CD14-positive monocyte (primary cell): Measurements from ENCODE around the gene IL1RL1. TPM values are rescaled to one million over a fixed set of nuclear protein-coding genes. Genes with fewer than 3 reads are reported as not detected.

Experiments
- DNase-seq, 3 donors: peaks; one replicate each; pipeline ENCODE4 v3.0.0-alpha.2; 2011 to 2022
- H2AFZ ChIP-seq: 2 replicates; pipeline ENCODE4 v1.6.0; 2012; ENCODE audit warnings: mild to moderate bottlenecking, low read depth, low read length, inconsistent platforms; ENCODE audit not compliant: insufficient read depth, poor library complexity, severe bottlenecking
- H3K27ac ChIP-seq, 2 donors: 1 replicate in 1 of 2; 2 replicates in 1 of 2; pipeline ENCODE4 v1.5.1; 2012 to 2013; ENCODE audit warnings: low read length in 2 of 2, control low read depth in 1 of 2, inconsistent platforms in 1 of 2, low read depth in 1 of 2, mild to moderate bottlenecking in 1 of 2
- H3K27me3 ChIP-seq, 2 donors: one replicate each; pipeline versions ENCODE4 v1.6.0 to v1.6.1; 2011 to 2013; ENCODE audit warnings: low read length in 2 of 2; ENCODE audit not compliant: control insufficient read depth in 2 of 2, insufficient read depth in 2 of 2
- H3K36me3 ChIP-seq, 2 donors: replicated peaks in 1 of 2; 1 replicate in 1 of 2; 2 replicates in 1 of 2; pipeline versions ENCODE4 v1.5.1 to v1.6.1; 2012 to 2013; ENCODE audit warnings: low read length in 2 of 2, control low read depth in 1 of 2, inconsistent platforms in 1 of 2, mild to moderate bottlenecking in 1 of 2; ENCODE audit not compliant: insufficient read depth in 2 of 2, control insufficient read depth in 1 of 2
- H3K4me1 ChIP-seq, 2 donors: 1 replicate in 1 of 2; 2 replicates in 1 of 2; pipeline versions ENCODE4 v1.5.1 to v1.6.1; 2012 to 2013; ENCODE audit warnings: low read length in 2 of 2, control low read depth in 1 of 2, inconsistent platforms in 1 of 2, mild to moderate bottlenecking in 1 of 2, moderate library complexity in 1 of 2; ENCODE audit not compliant: insufficient read depth in 2 of 2, control insufficient read depth in 1 of 2
- H3K4me2 ChIP-seq: replicated peaks from 2 replicates; pipeline ENCODE3; 2012; ENCODE audit warnings: low read length, moderate library complexity, mild to moderate bottlenecking; ENCODE audit not compliant: poor library complexity, severe bottlenecking; ENCODE audit errors: extremely low read depth
- H3K4me3 ChIP-seq, 3 experiments: fragments of 200-600 bp in 1 of 3; sonication (generic) in 1 of 3; replicated peaks in 1 of 3; 1 replicate in 2 of 3; 2 replicates in 1 of 3; pipeline ENCODE4 v1.5.1; 2011 to 2013; ENCODE audit warnings: low read length in 3 of 3, mild to moderate bottlenecking in 3 of 3, control low read depth in 2 of 3, low read depth in 2 of 3, inconsistent platforms in 1 of 3, moderate library complexity in 1 of 3
- H3K79me2 ChIP-seq: 2 replicates; pipeline ENCODE4 v1.6.0; 2012; ENCODE audit warnings: mild to moderate bottlenecking, control low read depth, inconsistent platforms, low read length, moderate library complexity; ENCODE audit not compliant: insufficient read depth
- H3K9ac ChIP-seq: 2 replicates; pipeline ENCODE4 v1.6.0; 2017; ENCODE audit warnings: low read length, mild to moderate bottlenecking; ENCODE audit not compliant: insufficient read depth, poor library complexity, severe bottlenecking
- H3K9me3 ChIP-seq, 2 donors: replicated peaks in 1 of 2; 1 replicate in 1 of 2; 2 replicates in 1 of 2; pipeline versions ENCODE4 v1.5.1 to v1.6.1; 2012 to 2013; ENCODE audit warnings: low read length in 2 of 2, control low read depth in 1 of 2; ENCODE audit not compliant: control insufficient read depth in 1 of 2, insufficient read depth in 1 of 2
- H4K20me1 ChIP-seq: 2 replicates; pipeline ENCODE4 v1.6.0; 2012; ENCODE audit warnings: mild to moderate bottlenecking, low read length, control low read depth, moderate library complexity; ENCODE audit not compliant: insufficient read depth
- H3K27ac Mint-ChIP-seq, 7 donors: one replicate each; pipeline ENCODE4 v1.8.0; 2020; ENCODE audit warnings: mild to moderate bottlenecking in 7 of 7, mixed read lengths in 7 of 7, moderate library complexity in 6 of 7, inconsistent platforms in 2 of 7
- H3K27me3 Mint-ChIP-seq, 3 donors: one replicate each; pipeline ENCODE4 v1.8.0; 2021 to 2022; ENCODE audit warnings: low read depth in 3 of 3, mild to moderate bottlenecking in 3 of 3, mixed read lengths in 3 of 3, moderate library complexity in 3 of 3, inconsistent platforms in 1 of 3
- H3K36me3 Mint-ChIP-seq, 2 donors: one replicate each; pipeline ENCODE4 v1.8.0; 2020; ENCODE audit warnings: mixed read lengths in 2 of 2, inconsistent platforms in 1 of 2, mild to moderate bottlenecking in 1 of 2
- H3K4me1 Mint-ChIP-seq: one replicate; pipeline ENCODE4 v1.8.0; 2020; ENCODE audit warnings: mild to moderate bottlenecking, mixed read lengths
- H3K4me3 Mint-ChIP-seq, 2 donors: one replicate each; pipeline ENCODE4 v1.8.0; 2020; ENCODE audit warnings: mild to moderate bottlenecking in 2 of 2, mixed read lengths in 2 of 2, moderate library complexity in 1 of 2
- H3K9me3 Mint-ChIP-seq, 7 donors: one replicate each; pipeline ENCODE4 v1.8.0; 2020 to 2022; ENCODE audit warnings: mixed read lengths in 7 of 7, mild to moderate bottlenecking in 6 of 7, moderate library complexity in 6 of 7, inconsistent platforms in 2 of 7
- CTCF ChIP-seq: fragments of 200-600 bp; IDR thresholded peaks from one replicate; pipeline ENCODE4 v1.8.0; 2022; ENCODE audit warnings: antibody characterized with exemption, mild to moderate bottlenecking
- WGBS: methylation state at CpG from one replicate; pipeline ENCODE4 v1.1.5; 2013; ENCODE audit warnings: missing lambda C conversion rate; ENCODE audit not compliant: insufficient coverage; 5-methylcytosine and 5-hydroxymethylcytosine counted together
- intact Hi-C, 2 donors: fragments of 100-400 bp; cut with micrococcal nuclease; formaldehyde crosslinking; loops; one replicate each; pipeline versions ENCODE4 v1.15.0 to v1.15.1; 2023
- polyA plus RNA-seq, 3 donors: library from polyadenylated mRNA; depleted of rRNA in 1 of 3; unstranded in 2 of 3; stranded (reverse) in 1 of 3; fragments of 300-500 nt in 2 of 3; fragments of >200 nt in 1 of 3; fragmentation: Illumina TruSeq in 2 of 3; gene quantifications; 1 replicate in 2 of 3; 2 replicates in 1 of 3; pipeline ENCODE4 v1.2.3, GENCODE V29; 2012 to 2021

IL1RL1 gene
- polyA plus RNA-seq, 3 donors = not detected

- H3K4me3 Mint-ChIP-seq = no peak overlapping the region
- intact Hi-C loops = no loop called here
- Histone ChIP-seq H3K27ac (no peak overlapping the region), H3K4me1 (no peaks in the 10 kb centered on the region), H4K20me1 (no peaks in the 10 kb centered on the region), H3K4me2 (no peak overlapping the region), H3K9ac (no peak overlapping the region), H3K79me2 (no peaks in the 10 kb centered on the region), H3K27me3 (no peaks in the 10 kb centered on the region), H3K9me3 (peaks cover 9 to 17% of the 10 kb centered on the region in 2 donors), H2AFZ (no peak overlapping the region), H3K36me3 (no peaks in the 10 kb centered on the region), H3K4me3 (no peak overlapping the region)
- no peaks in the 10 kb centered on the region for H3K4me1 Mint-ChIP-seq
- no peak overlapping the region for H3K27ac Mint-ChIP-seq
- DNase-seq = no peak
- TF ChIP-seq CTCF = no peak
- peaks cover 0 to 7% (median 6%) of the 10 kb centered on the region in 3 donors for H3K27me3 Mint-ChIP-seq
- H3K36me3 Mint-ChIP-seq = peaks cover 3 to 5% of the 10 kb centered on the region in 2 donors
- WGBS = 100% methylated on average over 1 of the region's 6 CpGs
- peaks cover 14 to 21% (median 17%) of the 10 kb centered on the region in 7 donors for H3K9me3 Mint-ChIP-seq
Measured at GRCh38 chr2:102367331-102367971, 56.1 kb downstream of the IL1RL1 start.

- Histone ChIP-seq H3K4me2 (no peak overlapping the region), H3K79me2 (no peaks in the 10 kb centered on the region), H3K4me3 (no peak overlapping the region), H3K9ac (no peak overlapping the region), H4K20me1 (no peaks in the 10 kb centered on the region), H3K27ac (no peak overlapping the region), H3K36me3 (no peaks in the 10 kb centered on the region), H3K27me3 (no peaks in the 10 kb centered on the region), H2AFZ (no peak overlapping the region), H3K9me3 (peaks cover 9 to 17% of the 10 kb centered on the region in 2 donors), H3K4me1 (no peaks in the 10 kb centered on the region)
- peaks cover under 1 to 7% (median 6%) of the 10 kb centered on the region in 3 donors for H3K27me3 Mint-ChIP-seq
- no peak overlapping the region for H3K27ac Mint-ChIP-seq
- intact Hi-C loops = no loop called here
- no peak overlapping the region for H3K4me3 Mint-ChIP-seq
- H3K9me3 Mint-ChIP-seq = peaks cover 14 to 22% (median 19%) of the 10 kb centered on the region in 7 donors
- no peak for DNase-seq
- H3K4me1 Mint-ChIP-seq = no peaks in the 10 kb centered on the region
- peaks cover 3 to 5% of the 10 kb centered on the region in 2 donors for H3K36me3 Mint-ChIP-seq
- TF ChIP-seq CTCF = no peak
- 79% methylated on average over 3 of the region's 5 CpGs for WGBS
Measured at GRCh38 chr2:102368461-102369109, 57.2 kb downstream of the IL1RL1 start.
